Gastrocnemius medialis (tissue), 4 donors: ENCODE measurements around the gene WIZ.

Source experiments
- CTCF ChIP-seq, 5 experiments: fragments of 450-650 bp in 3 of 5; fragments of 200-600 bp in 2 of 5; sonication (generic) in 2 of 5; IDR thresholded peaks in 4 of 5; conservative IDR thresholded peaks in 1 of 5; 1 replicate in 4 of 5; 2 replicates in 1 of 5; pipeline ENCODE4 v1.5.1; 2016 to 2019; ENCODE audit warnings: antibody characterized with exemption in 5 of 5, mild to moderate bottlenecking in 3 of 5, moderate library complexity in 3 of 5
- POLR2A ChIP-seq, 2 donors: fragments of 450-650 bp; IDR thresholded peaks; one replicate each; pipeline ENCODE4 v1.6.1; 2017; ENCODE audit warnings: antibody characterized with exemption in 2 of 2, mild to moderate bottlenecking in 2 of 2, moderate library complexity in 2 of 2

- TF ChIP-seq POLR2A (IDR thresholded peaks at IDR 0.05) (no peak), CTCF (IDR thresholded peaks at IDR 0.05 in 4 of 5, conservative IDR thresholded peaks at IDR 0.05 in 1 of 5) (no peak)
These were observed 30.2 kb downstream of the WIZ start for GRCh38 chr19:15419413-15420025.
